Liver (tissue), 9 donors: Measurements from ENCODE around the gene ANKRD18B. TPM values are rescaled to one million over a fixed set of nuclear protein-coding genes. Genes with fewer than 3 reads are reported as not detected.
"Not testable (repeated sequence)": the region's sequence is repeated elsewhere in the genome, so short reads cannot be mapped to it uniquely, and the experiment has no call there.

ENCODE experiments used
- DNase-seq: peaks from one replicate; pipeline ENCODE4 v3.0.0-alpha.2; 2017; ENCODE audit warnings: low spot score
- H3K27ac ChIP-seq, 2 donors: one replicate each; pipeline ENCODE4 v1.7.0; 2013; ENCODE audit warnings: inconsistent platforms in 2 of 2, low read length in 2 of 2, control low read depth in 1 of 2, low read depth in 1 of 2, mild to moderate bottlenecking in 1 of 2
- H3K27me3 ChIP-seq, 4 donors: one replicate each; pipeline versions ENCODE4 v1.6.1 to v1.7.0; 2013; ENCODE audit warnings: low read length in 3 of 4, inconsistent platforms in 1 of 4, mild to moderate bottlenecking in 1 of 4, moderate library complexity in 1 of 4; ENCODE audit not compliant: control insufficient read depth in 4 of 4, insufficient read depth in 4 of 4
- H3K36me3 ChIP-seq, 4 donors: one replicate each; pipeline versions ENCODE4 v1.6.1 to v1.7.0; 2013; ENCODE audit warnings: low read length in 3 of 4, mild to moderate bottlenecking in 3 of 4, low read depth in 1 of 4, moderate library complexity in 1 of 4; ENCODE audit not compliant: control insufficient read depth in 4 of 4, insufficient read depth in 3 of 4
- H3K4me1 ChIP-seq, 4 donors: one replicate each; pipeline versions ENCODE4 v1.6.1 to v1.7.0; 2013; ENCODE audit warnings: low read length in 3 of 4, mild to moderate bottlenecking in 3 of 4, moderate library complexity in 1 of 4; ENCODE audit not compliant: control insufficient read depth in 4 of 4, insufficient read depth in 4 of 4
- H3K4me3 ChIP-seq, 3 donors: one replicate each; pipeline versions ENCODE4 v1.6.1 to v1.7.0; 2013; ENCODE audit warnings: low read length in 3 of 3, control low read depth in 1 of 3, low read depth in 1 of 3, mild to moderate bottlenecking in 1 of 3
- H3K9ac ChIP-seq, 2 donors: one replicate each; pipeline ENCODE4 v1.7.0; 2013; ENCODE audit warnings: low read length in 2 of 2, mild to moderate bottlenecking in 2 of 2, moderate library complexity in 2 of 2, control low read depth in 1 of 2, low read depth in 1 of 2
- H3K9me3 ChIP-seq, 4 donors: one replicate each; pipeline versions ENCODE4 v1.6.1 to v1.7.0; 2013; ENCODE audit warnings: low read length in 3 of 4; ENCODE audit not compliant: control insufficient read depth in 4 of 4
- FOXA2 ChIP-seq: IDR thresholded peaks from 2 replicates; pipeline ENCODE4 v1.6.1; 2016; ENCODE audit warnings: antibody characterized with exemption
- HNF4A ChIP-seq, 2 donors: conservative IDR thresholded peaks; 2 replicates each; pipeline ENCODE4 v1.6.1; 2016; ENCODE audit warnings: antibody characterized with exemption in 2 of 2, mild to moderate bottlenecking in 2 of 2
- HNF4G ChIP-seq: IDR thresholded peaks from 2 replicates; pipeline ENCODE4 v1.6.1; 2016; ENCODE audit warnings: antibody characterized with exemption
- JUND ChIP-seq, 2 donors: IDR thresholded peaks; 2 replicates each; pipeline ENCODE4 v1.6.1; 2016; ENCODE audit warnings: antibody characterized with exemption in 2 of 2
- RAD21 ChIP-seq, 2 donors: IDR thresholded peaks; 2 replicates each; pipeline ENCODE4 v1.6.1; 2016; ENCODE audit warnings: antibody characterized with exemption in 2 of 2, mild to moderate bottlenecking in 2 of 2
- RXRA ChIP-seq, 2 donors: IDR thresholded peaks; 2 replicates each; pipeline ENCODE4 v1.6.1; 2017 to 2018; ENCODE audit warnings: antibody characterized with exemption in 2 of 2, mild to moderate bottlenecking in 1 of 2
- SP1 ChIP-seq: IDR thresholded peaks from 2 replicates; pipeline ENCODE4 v1.6.1; 2018; ENCODE audit warnings: antibody characterized with exemption, mild to moderate bottlenecking
- YY1 ChIP-seq: IDR thresholded peaks from 2 replicates; pipeline ENCODE4 v1.6.1; 2016; ENCODE audit warnings: antibody characterized with exemption, mild to moderate bottlenecking
- whole genome bisulfite sequencing: extraction: QIAGEN DNeasy Blood & Tissue Kit; methylation state at CpG from one replicate; pipeline ENCODE4 v1.1.7; 2013; 5-methylcytosine and 5-hydroxymethylcytosine counted together
- polyA plus RNA-seq, 2 donors: library from polyadenylated mRNA; stranded (reverse) in 1 of 2; unstranded in 1 of 2; fragments of 200-250 nt in 1 of 2; fragments of >200 nt in 1 of 2; fragmentation: Nextera tagmentation in 1 of 2; extraction: Ambion mirVana in 1 of 2; gene quantifications; one replicate each; pipeline versions ENCODE4 v1.2.1 to v1.2.3, GENCODE V29; 2013 to 2015
- total RNA-seq, 2 donors: library from RNA; depleted of rRNA; stranded (reverse); fragments of >200 nt; gene quantifications; one replicate each; pipeline ENCODE4 v1.2.3, GENCODE V29; 2014
- TF ChIP-seq, protein P1 (sequence below): IDR thresholded peaks from 2 replicates; pipeline ENCODE4 v1.6.1; 2016; ENCODE audit warnings: antibody characterized with exemption
- TF ChIP-seq, protein P2 (sequence below): IDR thresholded peaks from 2 replicates; pipeline ENCODE4 v1.6.1; 2016; ENCODE audit warnings: antibody characterized with exemption
- donor health status: healthy.
- donor health status: healthy.
- donor health status: healthy.
- donor health status: healthy.
- donor health status: healthy.

Gene ANKRD18B
- total and polyA plus RNA-seq, 4 donors, result 0.01 to 1.9 (median 0.59) TPM; not detected in 1

DNA sequence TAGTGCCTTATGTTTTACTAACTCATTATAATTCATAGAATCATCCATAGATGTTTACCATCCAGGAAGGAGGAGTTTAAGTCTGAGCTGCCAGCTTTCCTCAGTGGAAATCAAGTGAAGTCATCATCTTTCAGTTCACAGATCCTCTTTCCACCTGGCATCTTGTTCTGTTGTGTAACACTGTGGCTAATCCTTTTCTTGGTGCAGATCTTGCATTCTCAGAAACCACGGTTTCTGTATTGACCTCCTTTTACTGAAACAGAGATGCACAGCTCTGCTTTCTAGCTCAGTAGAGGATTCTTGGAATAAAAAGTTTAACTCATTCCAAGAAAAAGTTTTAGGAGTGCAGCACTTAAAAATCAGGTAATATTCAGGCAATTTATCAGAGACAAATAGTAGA lies 38.1 kb downstream of the ANKRD18B start:
- WGBS, result 65% methylated on average over 1 of the region's 1 CpG

DNA sequence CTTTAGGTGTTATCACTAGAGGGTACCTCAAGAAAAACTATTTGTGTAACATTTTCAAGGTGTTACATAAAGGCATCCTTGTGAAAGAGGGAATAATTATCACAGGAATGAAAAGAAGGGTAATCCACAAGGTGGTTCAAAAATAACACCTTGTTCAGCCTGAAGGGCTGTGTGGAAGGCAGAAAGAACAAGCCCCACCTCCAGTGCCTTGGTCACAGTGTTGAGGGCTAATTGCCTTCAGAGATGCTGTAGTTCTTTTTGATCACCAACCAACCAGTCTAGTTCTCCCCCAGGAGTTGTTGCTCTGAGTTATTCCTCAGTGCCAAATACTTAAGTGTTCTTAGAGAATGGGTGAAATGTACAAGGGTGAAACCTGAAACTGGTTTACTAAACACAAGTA lies 43.7 kb downstream of the ANKRD18B start:
- not testable (repeated sequence) for H3K27me3 ChIP-seq

More for the DNA sequence above, 38.1 kb downstream of the ANKRD18B start:
- H3K4me1 ChIP-seq, H3K27me3 ChIP-seq, DNase-seq, H3K9me3 ChIP-seq, H3K9ac ChIP-seq, H3K4me3 ChIP-seq, H3K36me3 ChIP-seq, H3K27ac ChIP-seq: not testable (repeated sequence)

DNA sequence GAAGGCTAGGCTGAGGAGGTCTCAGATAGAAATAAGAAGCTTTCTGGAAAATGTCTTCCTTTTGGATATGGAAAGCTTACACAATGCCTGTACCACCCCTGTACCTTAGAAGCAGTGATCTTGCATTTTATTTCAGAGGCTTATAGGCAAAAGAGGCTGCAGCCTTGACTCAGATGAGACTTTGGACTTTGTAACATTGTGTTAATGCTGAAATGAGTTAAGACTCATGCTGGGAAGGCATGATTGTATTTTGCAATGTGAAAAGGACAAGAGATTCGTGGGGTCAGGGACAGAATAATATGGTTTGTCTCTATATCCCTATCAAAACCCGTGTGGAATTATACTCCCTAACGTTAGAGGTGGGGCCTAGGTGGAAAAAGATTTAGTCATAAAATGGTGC lies 53.7 kb downstream of the ANKRD18B start:
- not testable (repeated sequence) for DNase-seq, H3K4me1 ChIP-seq, H3K9ac ChIP-seq, H3K27me3 ChIP-seq, H3K36me3 ChIP-seq, H3K9me3 ChIP-seq, H3K4me3 ChIP-seq
- peak; percentile 46 to 72 for TF ChIP-seq JUND (IDR thresholded peaks at IDR 0.05)
- TF ChIP-seq, protein P1, sequence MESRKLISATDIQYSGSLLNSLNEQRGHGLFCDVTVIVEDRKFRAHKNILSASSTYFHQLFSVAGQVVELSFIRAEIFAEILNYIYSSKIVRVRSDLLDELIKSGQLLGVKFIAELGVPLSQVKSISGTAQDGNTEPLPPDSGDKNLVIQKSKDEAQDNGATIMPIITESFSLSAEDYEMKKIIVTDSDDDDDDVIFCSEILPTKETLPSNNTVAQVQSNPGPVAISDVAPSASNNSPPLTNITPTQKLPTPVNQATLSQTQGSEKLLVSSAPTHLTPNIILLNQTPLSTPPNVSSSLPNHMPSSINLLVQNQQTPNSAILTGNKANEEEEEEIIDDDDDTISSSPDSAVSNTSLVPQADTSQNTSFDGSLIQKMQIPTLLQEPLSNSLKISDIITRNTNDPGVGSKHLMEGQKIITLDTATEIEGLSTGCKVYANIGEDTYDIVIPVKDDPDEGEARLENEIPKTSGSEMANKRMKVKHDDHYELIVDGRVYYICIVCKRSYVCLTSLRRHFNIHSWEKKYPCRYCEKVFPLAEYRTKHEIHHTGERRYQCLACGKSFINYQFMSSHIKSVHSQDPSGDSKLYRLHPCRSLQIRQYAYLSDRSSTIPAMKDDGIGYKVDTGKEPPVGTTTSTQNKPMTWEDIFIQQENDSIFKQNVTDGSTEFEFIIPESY, result peak; percentile 55
- peak; percentile 19 for TF ChIP-seq FOXA2
- TF ChIP-seq RXRA (IDR thresholded peaks at IDR 0.05), result peak; percentile 57 to 80
- TF ChIP-seq YY1, result peak; percentile 55
- peak; percentile 91 for TF ChIP-seq HNF4A (conservative IDR thresholded peaks at IDR 0.05)
- peak; percentile 75 for TF ChIP-seq SP1
- TF ChIP-seq RAD21 (IDR thresholded peaks at IDR 0.05), result peak in 1 of 2 donors; percentile 13
- TF ChIP-seq, protein P2, sequence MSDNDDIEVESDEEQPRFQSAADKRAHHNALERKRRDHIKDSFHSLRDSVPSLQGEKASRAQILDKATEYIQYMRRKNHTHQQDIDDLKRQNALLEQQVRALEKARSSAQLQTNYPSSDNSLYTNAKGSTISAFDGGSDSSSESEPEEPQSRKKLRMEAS, result peak; percentile 48
- peak; percentile 81 for TF ChIP-seq HNF4G
- 25% methylated on average over 3 of the region's 3 CpGs for WGBS
- H3K27ac ChIP-seq, result peak overlapping the region in 1 of 2 donors; percentile 56

More for the DNA sequence above, 43.7 kb downstream of the ANKRD18B start:
- not testable (repeated sequence) for DNase-seq, H3K4me1 ChIP-seq, H3K9ac ChIP-seq, H3K27ac ChIP-seq, H3K9me3 ChIP-seq, H3K4me3 ChIP-seq, H3K36me3 ChIP-seq

DNA sequence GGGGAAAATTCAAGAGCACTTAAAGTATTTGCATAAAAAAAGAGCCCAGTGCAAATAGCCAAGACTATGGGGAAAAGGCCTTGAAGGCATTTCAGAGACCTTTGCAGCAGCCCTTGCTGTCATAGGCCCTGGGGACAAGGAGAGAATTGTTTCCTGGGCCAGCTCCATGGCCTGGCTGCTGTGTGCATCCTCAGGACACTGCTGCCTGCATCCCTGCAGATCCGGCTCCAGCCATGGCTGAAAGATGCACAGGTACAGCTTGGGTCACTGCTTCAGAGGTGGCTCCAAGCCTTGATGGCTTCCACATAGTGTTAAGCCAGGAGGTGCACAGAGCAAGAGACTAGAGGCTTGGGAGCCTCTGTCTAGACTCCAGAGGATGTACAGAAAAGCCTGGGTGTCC lies 55.9 kb downstream of the ANKRD18B start:
- not testable (repeated sequence) for H3K27ac ChIP-seq, H3K27me3 ChIP-seq, H3K9me3 ChIP-seq, H3K36me3 ChIP-seq, DNase-seq, H3K9ac ChIP-seq, H3K4me3 ChIP-seq, H3K4me1 ChIP-seq
- WGBS, result 95% methylated on average over 1 of the region's 1 CpG

DNA sequence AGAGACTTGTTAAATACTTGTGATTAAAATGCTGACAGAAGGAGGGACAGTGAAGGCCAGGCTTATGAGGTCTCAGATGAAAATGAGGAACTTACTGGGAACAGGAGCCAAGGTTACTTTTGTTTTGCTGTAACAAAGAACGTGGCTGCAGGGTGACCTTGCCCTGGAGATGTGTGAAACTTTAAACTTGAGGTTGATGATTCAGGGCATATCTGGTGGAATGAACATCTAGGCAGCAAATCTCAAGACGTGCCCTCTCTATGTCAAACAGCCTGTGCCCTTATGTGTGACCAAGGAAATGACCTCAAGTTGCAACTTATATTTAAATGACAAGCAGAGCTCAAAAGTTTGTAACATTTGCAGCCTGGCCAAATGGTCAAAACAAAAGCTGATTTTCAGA lies 58.6 kb downstream of the ANKRD18B start:
- H3K4me1 ChIP-seq, DNase-seq: not testable (repeated sequence)
- WGBS, result 59% methylated on average over 2 of the region's 2 CpGs

DNA sequence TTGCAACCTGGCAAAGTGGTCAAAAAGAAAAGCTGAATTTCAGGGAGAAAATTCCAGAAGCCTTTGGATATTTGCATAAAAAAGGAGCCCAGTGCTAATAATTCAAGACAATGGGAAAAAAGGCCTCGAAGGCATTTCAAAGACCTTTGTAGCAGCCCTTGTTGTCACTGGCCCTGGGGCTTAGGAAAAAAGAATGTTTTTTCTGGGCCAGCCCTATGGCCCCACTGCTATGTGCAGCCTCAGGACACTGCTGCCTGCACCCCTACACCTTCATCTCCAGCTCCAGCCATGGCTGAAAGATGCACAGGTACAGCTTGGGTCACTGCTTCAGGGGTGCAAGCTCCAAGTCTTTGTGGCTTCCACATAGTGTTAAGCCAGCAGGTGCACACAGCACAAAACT lies 62.1 kb downstream of the ANKRD18B start:
- not testable (repeated sequence) for H3K36me3 ChIP-seq, H3K9ac ChIP-seq, H3K27me3 ChIP-seq, H3K9me3 ChIP-seq, H3K27ac ChIP-seq, H3K4me3 ChIP-seq, H3K4me1 ChIP-seq, DNase-seq
- WGBS, result 80% methylated on average over 1 of the region's 1 CpG

More for the DNA sequence above, 58.6 kb downstream of the ANKRD18B start:
- H3K27me3 ChIP-seq, H3K9me3 ChIP-seq, H3K9ac ChIP-seq, H3K4me3 ChIP-seq, H3K27ac ChIP-seq, H3K36me3 ChIP-seq: not testable (repeated sequence)

DNA sequence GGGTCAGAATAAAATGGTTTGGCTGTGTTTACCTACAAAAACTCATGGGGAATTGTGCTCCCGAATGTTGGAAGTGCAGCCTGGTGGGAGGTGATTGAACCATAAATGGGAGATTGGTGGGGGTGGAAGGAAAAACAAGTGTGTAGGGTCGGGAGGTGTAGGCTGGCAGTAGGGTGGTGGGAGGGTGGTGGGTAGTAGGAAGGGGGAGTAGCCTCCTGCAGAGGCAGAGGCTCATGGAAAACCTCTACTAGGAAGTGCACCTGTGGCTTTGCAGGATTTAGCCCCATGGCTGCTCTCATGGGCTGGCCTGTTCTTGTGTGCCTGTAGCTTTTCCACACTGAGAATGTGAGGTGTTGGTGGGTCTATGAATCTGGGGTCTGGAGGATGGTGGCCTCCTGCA lies 63.7 kb downstream of the ANKRD18B start:
- DNase-seq, H3K9ac ChIP-seq, H3K4me3 ChIP-seq, H3K36me3 ChIP-seq, H3K9me3 ChIP-seq, H3K27me3 ChIP-seq, H3K4me1 ChIP-seq, H3K27ac ChIP-seq: not testable (repeated sequence)
- WGBS, result no CpG with 5 or more reads among the region's 2 CpGs
